ENCODE results near the gene PSAPL1. TPM values are rescaled to one million over a fixed set of nuclear protein-coding genes. Genes with fewer than 3 reads are reported as not detected.

The PSAPL1 gene
- total and polyA plus RNA-seq, 2 of the 8 experiments (the other 6 are each of a cell fraction or from before 2014, with no cell fraction given): 0.03 TPM; not detected in 1

DNA sequence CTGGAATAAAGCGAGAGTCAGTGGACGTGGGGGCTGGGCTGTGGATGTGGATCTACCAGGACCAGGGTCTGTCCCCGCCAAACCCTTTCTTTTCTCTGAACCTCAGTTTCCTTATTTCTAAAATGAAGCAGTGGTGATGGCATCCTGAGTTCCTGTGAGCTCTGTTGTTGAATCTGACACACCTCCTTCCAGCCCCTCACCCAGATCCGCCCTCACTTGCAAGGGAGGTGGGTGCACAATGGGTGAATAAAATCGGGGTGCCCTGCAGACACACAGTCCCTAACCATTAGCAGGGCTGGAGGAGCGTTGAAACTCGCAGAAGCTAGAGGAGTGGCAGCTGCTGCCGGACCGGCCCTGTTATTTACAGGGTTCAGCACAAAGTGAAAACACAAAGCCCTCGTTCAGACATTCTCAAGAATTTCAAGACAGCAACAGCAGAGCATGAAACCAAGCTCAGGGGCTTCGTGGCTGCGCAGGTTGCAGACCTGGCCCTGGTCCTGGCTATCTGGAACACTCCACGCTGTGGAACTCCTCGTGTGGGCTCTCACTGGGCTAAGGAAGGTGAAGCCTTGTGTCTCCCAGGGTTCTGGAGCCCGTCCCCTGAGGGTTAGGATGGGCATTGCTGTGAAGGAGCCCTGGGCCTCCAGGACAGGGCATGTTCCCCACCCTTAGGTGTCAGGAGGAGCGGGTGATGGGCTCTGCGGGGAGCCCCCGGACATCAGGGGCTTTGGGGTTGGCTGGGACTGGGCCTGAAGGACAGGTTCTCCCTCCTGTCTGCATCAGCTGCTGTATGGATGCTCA is 42.9 kb downstream of the PSAPL1 start (continued):
- TF ChIP-seq, protein P1, sequence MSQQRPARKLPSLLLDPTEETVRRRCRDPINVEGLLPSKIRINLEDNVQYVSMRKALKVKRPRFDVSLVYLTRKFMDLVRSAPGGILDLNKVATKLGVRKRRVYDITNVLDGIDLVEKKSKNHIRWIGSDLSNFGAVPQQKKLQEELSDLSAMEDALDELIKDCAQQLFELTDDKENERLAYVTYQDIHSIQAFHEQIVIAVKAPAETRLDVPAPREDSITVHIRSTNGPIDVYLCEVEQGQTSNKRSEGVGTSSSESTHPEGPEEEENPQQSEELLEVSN (IDR thresholded peaks at IDR 0.05): no peak
- no peak for TF ChIP-seq RAD21 (IDR thresholded peaks at IDR 0.05 in 1 of 2, conservative IDR thresholded peaks at IDR 0.05 in 1 of 2; ENCODE audit: low read depth in 2 of 2, low read length in 2 of 2)

All from H1 (cell line).